ENCODE results near the gene ZNF611.
"Not testable (repeated sequence)": the region's sequence is repeated elsewhere in the genome, so short reads cannot be mapped to it uniquely, and the experiment has no call there.

Gene ZNF611

DNA sequence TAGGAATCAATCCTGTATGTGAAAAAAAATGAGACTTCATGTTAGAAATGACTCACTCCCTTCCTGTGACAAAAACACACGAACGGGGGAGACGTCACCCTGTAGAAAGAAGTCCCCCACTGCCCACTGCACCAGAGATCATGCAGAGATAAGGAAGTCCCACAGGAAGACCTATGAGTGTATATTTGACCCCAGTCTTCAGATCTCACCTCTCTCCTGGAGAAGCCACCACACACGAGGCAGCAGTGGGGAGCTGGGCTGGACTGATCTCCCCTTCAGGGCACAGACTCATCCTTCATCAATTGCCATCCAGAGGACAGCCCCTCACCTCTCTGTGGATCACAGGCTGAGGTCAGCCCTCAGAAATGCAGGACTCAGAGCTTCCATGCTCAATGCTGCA, 18.9 kb downstream of the ZNF611 start:
- not testable (repeated sequence) for DNase-seq

DNA sequence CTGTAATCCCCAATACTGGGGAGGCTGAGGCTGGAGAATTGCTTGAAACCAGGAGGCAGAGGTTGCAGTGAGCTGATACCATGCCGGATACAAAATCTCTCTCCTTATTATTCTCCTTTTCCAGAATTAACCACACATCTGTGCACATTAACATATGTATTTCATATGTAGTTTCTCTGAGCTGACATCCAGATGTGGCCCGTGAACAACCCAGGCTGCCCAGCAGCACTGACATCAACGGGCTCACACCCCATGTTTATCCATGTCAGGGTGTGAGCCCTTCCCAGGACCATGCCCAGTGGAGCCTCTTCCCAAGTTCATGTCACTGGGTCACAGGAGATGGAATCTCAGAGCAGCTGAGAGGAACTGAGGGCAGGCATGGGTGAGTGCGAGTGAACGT, 19.5 kb downstream of the ZNF611 start:
- not testable (repeated sequence) for DNase-seq

DNA sequence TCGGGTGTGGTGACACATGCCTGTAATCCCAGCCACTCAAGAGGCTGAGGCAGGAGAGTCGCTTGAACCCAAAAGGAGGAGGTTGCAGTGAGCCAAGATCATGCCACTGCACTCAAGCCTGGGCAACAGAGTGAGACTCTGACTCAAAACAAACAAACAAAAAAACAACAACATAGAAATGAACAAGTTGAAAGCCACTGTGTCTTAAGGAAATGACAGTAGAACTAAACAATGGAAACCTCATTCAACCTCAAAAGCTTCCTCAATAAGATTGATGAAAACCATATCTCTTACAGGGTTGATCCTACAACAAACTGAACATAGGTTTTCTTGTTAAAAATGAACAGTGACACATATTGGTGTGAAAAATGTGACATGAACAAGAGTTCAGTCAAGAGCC, 21.8 kb downstream of the ZNF611 start:
- not testable (repeated sequence) for DNase-seq

DNA sequence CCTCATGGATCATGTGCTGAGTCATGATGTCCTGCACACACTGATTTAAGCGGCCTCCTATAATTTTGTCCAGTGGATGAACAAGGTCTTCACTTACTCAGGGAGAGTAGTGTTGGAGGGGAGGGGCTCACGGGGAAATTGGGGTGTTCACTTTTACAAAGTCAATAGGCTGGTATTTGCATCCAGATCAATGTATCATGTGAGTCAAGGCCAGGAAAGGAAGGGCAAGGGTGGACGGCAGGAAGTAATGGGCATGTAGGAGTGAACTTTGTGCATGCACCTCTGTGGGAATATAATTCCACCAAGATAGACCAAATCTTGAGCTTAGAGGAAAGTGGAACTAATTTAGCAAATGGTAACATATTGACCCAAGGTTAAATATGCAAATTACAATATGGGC, 23.2 kb downstream of the ZNF611 start:
- DNase-seq: not testable (repeated sequence)

DNA sequence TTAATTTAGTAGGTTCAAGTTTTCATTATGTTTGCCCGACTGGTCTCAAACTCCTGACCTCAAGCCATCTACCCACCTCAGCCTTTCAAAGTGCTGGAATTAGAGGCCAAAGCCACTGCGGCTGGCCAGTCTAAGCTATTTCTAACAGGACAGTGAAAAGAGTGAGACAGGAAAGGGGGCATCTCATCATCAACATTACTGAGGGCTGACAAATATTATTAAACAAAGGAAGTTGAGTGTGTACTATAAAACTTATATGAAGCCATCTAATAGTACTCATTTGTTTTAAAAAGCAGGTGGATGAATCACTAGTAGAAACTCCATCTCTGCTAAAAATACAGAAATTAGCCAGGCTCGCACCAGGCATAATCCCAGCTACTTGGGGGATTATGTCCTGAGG, 24.3 kb downstream of the ZNF611 start:
- no peak for DNase-seq

DNA sequence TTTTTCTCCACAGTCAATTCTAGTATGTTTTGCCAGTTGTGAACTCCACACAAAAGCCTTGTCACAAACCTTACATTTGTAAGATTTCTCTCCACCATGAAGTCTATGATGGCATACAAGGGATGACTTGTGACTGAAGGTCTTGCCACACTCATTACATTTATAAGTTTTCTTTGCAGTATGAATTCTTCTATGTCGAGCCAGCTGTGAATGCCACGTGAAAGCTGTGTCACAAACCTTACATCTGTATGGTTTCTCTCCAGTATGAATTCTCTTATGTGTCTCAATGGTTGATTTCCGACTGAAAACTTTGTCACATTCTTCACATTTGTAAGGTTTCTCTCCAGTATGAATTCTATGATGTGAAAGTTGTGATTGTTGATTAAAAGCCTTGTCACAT, 29.2 kb downstream of the ZNF611 start:
- not testable (repeated sequence) for DNase-seq

DNA sequence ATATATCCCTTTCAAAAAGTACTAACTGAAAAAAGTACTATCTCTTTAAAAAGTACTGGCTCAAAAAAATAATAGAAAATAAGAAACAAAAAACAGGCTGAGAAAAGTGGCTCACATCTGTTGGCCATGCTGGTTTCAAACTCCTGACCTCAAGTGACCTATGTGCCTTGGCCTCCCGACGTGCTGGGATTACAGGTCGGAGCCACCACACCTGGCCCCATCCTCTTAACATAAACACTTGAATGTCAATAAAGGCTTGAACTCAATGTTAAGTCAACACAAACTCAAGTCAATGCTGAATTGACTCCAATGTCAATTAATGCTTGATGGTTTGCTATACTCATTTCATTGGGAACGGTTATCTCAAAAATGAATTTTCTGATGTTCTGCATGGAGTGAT, 30.9 kb downstream of the ZNF611 start:
- DNase-seq: no peak

DNA sequence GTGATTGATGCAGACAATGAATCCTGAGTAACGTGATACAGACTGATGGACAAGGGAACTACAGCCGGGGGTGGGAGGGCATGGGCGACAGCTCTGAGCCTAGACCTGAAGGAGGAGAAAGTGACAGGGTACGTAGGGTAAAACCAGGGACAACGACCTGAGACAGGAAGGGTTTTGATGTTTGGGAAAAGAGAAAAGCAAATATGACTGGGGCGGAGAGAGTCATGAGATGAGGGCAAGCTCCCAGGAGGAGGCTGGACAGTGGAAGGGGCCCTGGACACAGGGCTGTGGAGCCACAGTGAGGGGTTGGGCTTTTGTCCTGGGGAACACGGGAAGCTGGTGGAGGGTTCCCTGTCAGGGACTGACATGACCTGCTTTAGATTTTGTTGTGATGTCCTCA, 34.2 kb downstream of the ZNF611 start:
- DNase-seq: no peak

DNA sequence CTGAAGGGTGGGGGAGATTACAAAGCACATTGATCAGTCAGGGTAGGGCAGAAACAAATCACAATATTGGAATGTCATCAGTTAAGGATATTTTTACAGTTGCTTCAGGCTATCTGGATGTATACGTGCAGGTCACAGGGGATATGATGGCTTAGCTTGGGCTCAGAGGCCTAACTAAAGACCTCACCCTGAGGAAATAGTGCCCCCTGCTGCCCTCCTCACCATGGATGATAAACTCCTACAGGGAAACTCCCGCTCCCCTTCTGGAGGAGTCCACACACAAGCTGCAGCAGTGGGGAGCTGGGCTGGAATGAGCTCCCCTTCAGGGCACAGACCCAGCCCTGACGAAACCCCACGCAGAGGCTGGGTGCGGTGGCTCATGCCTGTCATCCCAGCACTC, 35.3 kb downstream of the ZNF611 start:
- peak in 3 of 14 donors; percentile 0 to 11 (median 1) for DNase-seq

DNA sequence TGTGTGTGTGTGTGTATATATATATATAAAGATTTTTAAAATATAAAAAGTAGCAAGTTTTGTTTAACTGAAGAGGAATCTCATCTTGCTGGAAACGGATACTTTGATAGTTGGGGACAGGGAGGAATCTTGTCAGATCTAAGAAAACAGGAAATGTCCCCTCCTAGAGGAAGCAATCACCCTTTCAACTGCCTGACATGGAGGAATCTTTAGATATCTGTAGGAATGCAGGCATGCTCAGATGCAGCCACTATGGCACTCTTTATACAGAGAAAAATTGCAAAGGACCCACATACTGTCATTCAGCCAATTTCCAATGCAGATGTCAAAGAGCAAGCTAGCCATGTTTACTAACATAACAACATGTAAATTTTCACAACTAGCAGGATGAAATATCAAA, 38.8 kb downstream of the ZNF611 start:
- no peak for DNase-seq

DNA sequence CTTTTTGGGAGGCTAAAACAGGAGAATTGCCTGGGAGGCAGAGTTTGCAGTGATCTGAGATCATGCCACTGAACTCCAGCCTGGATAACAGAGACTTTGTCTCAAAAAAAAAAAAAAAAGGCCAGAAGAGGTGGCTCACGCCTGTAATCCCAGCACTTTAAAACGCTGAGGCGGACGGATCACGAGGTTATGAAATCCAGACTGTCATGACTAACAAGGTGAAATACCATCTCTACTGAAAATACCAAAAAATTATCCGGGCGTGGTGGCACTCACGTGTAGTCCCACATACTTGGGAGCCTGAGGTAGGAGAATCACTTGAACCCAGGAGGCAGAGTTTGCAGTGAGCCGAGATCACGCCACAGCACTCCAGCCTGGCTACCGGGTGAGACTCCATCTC, 39.9 kb downstream of the ZNF611 start:
- no peak for DNase-seq

DNA sequence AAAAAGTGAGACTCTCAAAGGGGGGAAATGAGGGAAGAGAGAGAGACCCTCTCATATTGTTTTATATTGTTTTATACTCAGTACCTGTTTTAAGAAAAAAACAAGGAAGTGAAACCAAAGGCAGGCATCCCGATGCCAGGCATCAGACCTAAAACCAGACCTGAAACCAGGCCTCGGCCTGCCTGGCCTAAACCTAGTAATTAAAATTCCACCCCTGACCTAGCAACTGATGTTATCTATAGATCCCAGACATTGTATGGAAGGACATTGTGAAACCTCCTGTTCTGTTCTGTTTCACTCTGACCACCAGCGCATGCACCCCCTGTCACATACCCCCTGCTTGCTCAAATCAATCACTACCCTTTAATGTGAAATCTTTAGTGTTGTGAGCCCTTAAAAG, 40.6 kb downstream of the ZNF611 start:
- not testable (repeated sequence) for DNase-seq

DNA sequence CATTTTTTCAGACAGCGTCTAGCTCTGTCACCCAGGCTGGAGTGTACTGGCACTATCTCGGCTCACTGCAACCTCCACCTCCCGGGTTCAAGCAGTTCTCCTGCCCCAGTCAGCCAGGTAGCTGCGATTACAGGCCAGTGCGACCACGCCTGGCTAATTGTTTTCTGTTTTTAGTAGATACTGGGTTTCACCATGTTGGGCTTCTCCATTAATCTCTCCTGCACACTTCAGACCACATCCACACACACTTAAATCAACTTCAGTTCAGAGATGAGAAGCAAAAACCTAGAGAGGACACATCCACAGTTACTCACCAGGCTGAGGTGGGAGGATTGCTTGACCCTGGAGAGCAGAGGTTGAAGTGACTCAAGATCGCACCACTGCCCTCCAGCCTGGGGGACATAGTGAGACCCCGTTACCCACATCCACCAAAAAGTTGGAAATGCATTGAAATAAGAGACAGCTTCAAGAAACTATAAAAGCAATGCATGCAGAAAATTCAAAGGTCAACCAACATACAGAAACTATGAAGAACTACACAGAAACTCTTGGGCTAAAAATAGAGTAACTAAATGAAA, 42.3 kb downstream of the ZNF611 start:
- no peak for DNase-seq

DNA sequence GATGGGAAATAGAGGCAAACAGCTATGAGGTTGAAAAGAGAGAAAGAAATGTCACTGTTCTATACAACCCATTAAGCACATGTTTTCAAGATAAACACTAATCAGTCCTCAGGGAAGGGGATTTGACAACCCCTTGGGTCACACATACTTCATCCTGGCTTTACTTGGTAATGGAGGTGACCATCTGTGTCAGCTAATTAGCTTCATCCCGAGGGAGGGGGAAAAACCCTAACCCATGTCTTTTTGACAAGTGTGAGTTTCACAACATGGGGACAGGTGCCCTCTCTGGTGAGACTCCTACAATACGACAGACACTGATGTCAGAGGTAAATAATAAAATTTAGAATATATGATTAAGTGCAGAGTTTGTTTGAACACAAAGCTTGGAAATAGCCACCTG, 43.1 kb downstream of the ZNF611 start:
- no peak for DNase-seq

DNA sequence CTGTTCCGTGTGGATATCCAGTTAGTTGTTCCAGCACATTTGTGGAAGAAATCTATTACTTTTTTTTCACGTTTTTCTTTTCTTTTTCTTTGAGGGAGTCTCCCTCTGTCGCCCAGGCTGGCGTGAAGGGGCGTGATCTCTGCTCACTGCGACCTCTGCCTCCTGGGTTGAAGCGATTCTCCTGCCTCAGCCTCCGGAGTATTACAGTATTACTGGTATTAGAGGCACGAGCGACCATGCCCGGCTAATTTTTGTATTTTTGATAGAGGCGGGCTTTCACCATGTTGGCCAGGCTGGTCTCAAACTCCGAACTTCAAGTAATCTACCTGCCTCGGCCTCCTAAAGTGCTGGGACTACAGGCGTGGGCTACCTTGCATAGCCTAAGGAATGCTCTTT, 43.6 kb downstream of the ZNF611 start:
- DNase-seq: no peak

DNA sequence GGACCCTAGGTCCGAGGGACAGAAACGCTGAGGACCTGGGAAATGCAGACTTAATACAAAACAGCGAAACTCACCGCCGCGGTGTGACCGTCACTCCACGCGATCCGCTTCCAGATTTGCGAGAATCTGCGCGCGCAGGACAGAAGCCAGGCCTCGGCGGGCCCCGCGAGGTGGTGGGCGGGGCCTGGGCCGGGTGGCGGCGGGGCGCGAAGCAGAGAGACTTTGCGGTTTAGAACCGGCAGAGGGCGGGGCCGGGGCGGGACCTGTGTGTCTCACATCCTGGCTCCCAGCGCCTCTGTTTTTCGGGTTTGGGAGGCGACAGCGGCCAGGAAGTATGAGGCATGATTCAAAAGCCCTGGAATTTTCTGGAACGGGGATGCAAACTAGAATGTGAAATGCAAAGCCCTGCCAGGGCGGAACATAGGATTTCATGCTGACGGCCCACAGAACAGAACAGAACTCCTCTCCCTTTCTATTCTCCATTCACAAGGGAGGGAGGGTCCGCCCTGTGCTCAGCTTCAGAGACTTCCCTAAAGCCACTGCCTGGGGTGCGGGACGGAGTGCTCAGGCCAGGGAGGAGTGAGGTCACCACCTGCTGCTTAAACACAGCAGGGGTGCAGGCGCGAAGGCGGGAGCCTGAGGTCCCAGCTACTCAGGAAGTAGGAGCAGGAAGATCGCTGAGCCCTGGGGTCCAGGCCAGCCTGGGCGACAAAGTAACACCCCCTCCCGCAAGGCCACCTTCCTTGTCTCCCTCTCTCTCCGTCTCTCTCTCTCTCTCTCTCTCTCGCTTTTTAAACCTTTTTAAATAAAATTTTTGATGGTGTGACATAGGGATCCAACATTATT, 44.3 kb downstream of the ZNF611 start:
- DNase-seq: peak; percentile 29 to 90 (median 84)

DNA sequence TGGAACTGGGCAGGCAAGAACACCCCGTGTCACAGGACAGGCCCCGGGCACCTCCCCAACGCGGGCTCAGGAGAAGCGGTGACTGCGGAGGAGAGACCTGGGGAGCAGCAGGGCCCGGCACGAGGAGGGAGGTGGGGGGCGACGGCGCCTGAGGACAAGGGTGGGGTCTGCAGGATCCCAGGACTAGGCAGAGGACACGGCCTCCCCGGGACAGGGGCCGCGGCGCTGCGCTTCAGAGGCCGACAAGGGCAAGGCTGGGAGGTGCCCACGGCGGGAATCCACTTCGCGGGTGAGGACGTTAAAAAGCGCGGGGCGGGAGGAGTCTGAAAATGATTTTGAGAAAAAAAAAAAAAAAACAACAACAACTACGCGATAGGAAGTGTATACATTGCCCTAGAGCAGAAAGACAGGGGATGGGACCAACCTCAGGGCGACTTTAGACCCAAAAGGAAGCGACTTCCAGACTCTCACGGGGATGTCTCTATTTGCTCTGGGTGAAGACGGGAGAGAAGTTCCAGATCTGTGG, 44.9 kb downstream of the ZNF611 start:
- DNase-seq: peak in 11 of 14 donors; percentile 15 to 73 (median 46)

DNA sequence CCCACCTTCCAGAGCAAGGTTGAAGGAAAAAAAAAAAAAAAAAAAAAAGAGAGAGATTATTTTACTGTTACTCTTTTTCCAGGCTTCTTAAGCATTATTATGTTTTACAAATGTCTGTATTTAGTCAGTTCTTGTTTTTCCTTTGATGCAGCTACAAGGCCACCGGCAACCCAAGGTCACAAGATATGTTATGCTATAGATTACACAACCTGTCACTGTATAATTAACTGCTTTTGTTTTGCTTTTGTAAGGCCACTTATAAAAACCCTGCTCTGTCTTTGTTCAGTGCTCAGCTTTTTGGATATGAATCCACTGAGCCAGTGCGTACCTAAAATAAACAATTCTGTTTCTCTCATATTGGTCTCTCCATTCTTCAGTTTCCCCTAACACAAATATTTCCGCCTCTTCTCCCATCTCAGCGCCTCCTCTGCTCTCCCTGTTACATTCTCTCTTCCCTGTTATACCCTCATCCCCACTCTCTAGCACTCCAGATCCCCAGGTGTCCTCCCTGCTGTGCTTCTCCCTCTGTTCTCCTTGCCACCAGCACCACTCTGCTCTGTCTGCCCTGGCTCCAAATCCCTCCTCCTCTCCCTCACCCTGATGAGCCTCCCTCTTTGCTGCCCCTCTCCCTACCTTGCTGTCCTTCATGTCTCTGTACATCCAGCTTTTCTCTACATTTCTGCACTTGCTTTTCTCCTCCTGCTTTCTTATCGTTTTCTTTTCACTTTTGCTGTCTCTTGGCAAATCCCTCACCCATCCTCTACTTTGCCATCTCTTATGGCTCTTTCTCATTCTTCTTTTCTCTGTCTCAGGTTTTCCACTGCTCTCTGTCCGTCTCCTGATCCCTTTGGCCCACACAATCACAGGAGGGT, 45.7 kb downstream of the ZNF611 start:
- peak in 1 of 14 donors; percentile 38 for DNase-seq

DNA sequence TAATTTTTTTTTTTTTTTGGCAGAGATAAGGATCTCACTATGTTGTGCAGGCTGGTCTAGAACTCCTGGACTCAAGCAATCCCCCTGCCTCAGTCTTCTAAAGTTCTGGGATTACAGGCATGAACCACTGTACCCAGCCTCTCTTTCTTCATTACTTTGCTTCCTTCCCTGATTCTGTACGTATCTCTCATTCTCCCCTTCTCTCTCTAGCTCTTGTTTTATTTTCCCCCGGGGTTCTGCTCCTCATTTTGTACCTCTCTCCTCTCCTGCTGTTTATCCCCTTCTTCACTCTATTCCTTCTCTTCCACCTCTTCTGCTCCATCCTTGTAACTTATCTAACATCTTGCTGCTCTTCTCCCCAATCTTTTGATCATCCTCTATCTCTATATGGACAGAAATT, 46.5 kb downstream of the ZNF611 start:
- no peak for DNase-seq

DNA sequence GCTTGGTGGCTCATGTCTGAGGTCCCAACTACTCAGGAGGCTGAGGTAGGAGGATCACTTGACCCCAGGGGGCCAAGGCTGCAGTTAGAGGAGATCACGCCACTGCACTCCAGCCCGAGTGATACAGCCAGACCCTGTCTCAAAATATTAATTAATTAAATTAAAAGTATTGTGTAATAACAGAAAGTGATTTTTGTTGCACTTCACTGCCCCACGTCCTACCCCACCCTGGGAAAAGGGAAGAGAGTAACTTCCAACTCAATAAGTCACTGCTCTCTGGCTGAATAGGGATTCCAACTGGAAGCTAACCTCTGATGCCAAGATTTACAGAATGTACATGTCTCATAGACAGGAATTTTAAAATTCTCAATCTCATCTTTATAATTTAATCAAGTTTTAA, 47.2 kb downstream of the ZNF611 start:
- DNase-seq: no peak

DNA sequence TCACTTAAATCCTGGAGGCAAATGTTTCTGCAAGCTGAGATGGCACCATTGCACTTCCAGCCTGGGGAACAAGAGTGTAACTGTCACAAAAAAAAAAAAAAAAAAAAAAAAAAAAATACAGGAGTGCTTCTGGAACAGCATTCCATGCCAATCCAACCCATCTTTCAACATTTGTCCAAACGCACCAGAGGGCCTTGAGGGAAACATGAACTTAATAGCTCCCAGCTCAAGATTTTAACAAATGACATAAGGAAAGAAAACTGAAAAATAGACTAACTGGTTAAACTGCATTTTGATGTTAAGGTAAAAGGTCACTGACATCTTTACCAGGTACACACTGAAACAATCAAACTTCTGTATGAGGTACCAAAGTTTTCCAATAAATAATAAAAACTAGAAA, 49.0 kb downstream of the ZNF611 start:
- DNase-seq: no peak

DNA sequence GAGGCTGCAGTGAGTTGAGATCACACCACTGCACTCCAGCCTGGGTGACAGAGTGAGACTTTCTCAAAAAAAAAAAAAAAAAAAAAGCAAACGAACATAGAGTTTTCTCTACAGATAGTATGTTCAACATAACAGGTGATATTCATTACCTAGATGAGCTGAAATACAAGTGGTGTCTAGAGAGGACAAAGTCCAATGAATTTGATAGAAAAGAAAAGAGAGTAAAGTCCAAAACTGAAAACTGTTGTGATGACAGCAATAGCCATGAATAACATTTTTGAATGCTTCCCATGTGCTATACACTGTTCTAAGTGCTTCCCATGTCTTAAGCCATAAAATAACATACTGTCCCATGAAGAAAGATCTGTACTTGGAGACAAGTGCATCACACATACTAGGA, 53.6 kb downstream of the ZNF611 start:
- not testable (repeated sequence) for DNase-seq

DNA sequence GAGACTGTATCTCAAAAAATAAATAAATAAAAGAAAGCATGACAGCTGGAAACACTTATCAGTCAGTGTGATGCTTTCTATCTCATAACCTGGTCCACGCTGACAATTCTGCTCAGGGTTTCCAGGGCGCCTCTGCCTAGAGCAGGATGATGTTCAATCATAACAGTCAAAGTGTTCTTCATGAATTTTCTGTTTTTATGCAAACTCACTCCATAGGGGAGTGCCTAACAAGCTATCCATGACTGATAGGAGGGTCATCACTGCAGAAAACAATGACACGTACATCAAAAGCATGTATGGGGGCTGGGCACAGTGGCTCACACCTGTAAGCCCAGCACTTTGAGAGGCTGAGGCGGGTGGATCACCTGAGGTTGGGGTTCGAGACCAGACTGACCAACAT, 55.2 kb downstream of the ZNF611 start:
- no peak for DNase-seq

Data from C1 segment of cervical spinal cord (tissue), 14 donors.